Measurements from ENCODE around the gene CYLD.

Gene CYLD

DNA sequence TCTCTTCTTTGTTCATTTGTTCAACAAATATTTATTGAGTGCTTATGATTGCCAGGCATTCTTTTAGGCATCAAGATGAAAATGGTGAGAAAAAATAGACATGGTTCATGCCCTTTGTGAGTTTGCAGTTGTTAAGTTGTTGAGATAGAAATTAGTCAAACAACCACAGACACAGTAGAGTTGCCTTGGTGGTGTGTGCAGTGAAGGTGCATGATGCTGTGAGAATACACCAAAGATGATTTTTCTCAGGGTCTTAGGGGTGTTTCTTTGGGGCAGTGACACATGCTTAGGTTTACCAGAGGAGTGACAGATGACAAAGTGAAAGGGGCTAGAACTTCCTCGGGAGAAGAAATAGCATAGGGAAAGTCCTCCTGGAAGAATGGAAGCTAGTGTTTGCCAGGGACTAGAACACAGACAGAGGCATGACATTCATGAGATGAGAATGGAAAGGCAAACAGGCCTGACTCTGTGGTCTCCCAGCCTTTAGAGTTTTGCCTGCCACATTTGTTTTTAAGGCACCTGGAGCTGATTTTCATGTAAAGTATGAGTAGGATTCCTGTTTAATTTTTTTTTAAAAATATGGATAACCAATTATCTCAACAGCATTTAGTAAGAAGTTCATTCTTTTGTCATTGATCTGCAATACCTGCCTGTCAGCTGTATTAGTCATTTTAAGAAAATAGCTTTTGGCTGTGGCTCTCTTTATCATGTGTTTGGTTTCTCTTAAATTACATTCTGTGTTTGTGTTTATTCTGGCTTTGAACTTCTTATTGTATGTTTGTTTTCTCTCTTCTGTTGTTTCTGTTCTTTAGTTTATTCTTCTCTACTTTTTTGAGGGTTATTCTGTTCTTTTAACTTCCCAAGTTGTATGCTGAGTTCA is 36.6 kb downstream of the CYLD start:
- H3K4me3 ChIP-seq (ENCODE audit: low read depth, low read length), result no peak overlapping the region
- TF ChIP-seq, protein P1, sequence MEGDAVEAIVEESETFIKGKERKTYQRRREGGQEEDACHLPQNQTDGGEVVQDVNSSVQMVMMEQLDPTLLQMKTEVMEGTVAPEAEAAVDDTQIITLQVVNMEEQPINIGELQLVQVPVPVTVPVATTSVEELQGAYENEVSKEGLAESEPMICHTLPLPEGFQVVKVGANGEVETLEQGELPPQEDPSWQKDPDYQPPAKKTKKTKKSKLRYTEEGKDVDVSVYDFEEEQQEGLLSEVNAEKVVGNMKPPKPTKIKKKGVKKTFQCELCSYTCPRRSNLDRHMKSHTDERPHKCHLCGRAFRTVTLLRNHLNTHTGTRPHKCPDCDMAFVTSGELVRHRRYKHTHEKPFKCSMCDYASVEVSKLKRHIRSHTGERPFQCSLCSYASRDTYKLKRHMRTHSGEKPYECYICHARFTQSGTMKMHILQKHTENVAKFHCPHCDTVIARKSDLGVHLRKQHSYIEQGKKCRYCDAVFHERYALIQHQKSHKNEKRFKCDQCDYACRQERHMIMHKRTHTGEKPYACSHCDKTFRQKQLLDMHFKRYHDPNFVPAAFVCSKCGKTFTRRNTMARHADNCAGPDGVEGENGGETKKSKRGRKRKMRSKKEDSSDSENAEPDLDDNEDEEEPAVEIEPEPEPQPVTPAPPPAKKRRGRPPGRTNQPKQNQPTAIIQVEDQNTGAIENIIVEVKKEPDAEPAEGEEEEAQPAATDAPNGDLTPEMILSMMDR (IDR thresholded peaks at IDR 0.05; ENCODE audit: borderline replicate concordance, insufficient read depth, low read depth, low read length), result no peak

DNA sequence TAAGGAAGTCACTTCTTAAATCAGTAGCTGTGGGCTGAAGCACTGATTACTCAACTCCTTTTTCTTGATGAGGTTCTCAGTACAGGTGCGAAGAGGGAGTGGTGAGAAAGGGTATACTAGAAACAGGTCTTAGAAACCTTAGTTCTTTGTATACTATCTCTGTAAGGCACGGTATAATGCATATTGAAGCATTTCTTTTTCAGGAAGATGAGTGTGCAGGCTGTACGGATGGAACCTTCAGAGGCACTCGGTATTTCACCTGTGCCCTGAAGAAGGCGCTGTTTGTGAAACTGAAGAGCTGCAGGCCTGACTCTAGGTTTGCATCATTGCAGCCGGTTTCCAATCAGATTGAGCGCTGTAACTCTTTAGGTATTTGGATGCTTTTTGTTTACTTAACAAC is 39.2 kb downstream of the CYLD start:
- no peak overlapping the region for H3K4me3 ChIP-seq (ENCODE audit: low read depth, low read length)
- TF ChIP-seq, protein P1 (IDR thresholded peaks at IDR 0.05; ENCODE audit: borderline replicate concordance, insufficient read depth, low read depth, low read length), result peak; percentile 21; the same call in 1 of the 2 replicates

DNA sequence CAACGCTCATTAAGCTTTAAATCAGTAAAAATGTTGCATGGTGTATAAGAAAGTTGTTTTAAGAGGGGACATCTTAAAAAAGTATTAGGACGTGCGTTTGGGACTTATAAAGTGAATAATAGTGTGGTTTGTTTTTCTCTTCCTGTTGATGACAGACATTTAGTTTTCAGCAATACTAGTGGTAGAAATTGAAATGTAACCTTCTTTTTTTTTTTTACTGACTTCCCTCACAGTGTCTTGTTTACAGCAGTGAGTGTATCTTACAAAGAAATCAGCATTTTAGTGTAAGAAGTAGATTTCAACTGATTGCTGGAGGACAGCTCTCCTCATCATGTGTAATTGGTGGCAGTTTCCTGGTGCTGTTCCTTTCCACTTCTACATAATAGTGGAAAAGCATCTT is 39.6 kb downstream of the CYLD start:
- no peak overlapping the region for H3K4me3 ChIP-seq (ENCODE audit: low read depth, low read length)
- TF ChIP-seq, protein P1 (IDR thresholded peaks at IDR 0.05; ENCODE audit: borderline replicate concordance, insufficient read depth, low read depth, low read length), result no peak

DNA sequence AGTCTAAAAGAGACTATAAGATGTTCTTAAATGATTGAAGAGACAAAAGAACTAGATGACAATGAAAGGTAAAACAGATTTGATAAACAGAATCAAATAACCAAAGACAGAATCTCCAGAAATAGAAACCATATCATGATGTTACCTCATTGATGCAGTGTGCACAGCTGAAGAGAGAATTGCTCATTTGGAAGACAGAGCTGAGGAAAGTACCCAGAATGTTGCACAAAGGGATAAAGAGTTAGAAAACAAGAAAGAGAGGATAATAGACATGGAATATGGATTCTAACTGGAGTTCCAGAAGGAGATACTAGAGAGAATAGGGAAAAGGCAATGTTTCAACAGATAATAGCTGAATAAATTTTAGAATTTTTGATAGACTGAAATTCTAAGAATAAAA is 47.9 kb downstream of the CYLD start:
- TF ChIP-seq, protein P1 (IDR thresholded peaks at IDR 0.05; ENCODE audit: borderline replicate concordance, insufficient read depth, low read depth, low read length), result no peak
- no peak overlapping the region for H3K4me3 ChIP-seq (ENCODE audit: low read depth, low read length)

DNA sequence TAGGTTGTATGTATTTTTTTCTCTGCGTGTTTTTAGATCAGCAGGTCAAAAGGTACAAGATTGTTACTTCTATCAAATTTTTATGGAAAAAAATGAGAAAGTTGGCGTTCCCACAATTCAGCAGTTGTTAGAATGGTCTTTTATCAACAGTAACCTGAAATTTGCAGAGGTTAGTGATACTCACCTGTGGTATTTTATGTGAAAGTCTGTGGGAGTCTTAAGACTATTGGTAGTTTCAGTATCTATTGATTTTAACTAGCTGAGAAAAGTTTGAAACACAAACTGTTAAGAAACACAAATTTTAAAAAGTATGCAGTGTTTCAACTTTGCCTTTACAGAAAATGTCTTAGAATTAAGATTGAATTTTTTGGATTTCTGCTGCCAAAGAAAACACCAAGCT is 49.6 kb downstream of the CYLD start:
- TF ChIP-seq, protein P1 (IDR thresholded peaks at IDR 0.05; ENCODE audit: borderline replicate concordance, insufficient read depth, low read depth, low read length), result no peak
- H3K4me3 ChIP-seq (ENCODE audit: low read depth, low read length), result no peak overlapping the region

DNA sequence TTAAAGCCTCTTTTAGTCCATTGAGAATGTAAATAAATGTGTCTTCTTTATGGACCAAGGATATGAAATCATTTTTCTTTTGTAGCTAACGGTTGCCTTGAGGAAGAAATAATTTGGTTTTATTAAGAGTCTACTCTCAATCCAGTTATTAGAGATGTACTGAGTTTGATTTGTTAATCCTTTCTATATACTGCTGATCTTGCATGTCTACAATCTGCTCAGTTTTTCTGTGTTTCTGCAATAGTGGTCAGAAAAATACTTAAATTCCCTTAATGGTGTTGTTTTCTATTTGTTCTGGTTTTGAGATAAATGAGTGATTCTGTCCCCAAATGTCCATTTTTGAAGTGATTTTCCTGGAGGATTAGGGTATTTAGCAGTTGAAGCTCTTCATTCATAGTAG is 54.9 kb downstream of the CYLD start:
- H3K4me3 ChIP-seq (ENCODE audit: low read depth, low read length), result no peak overlapping the region
- TF ChIP-seq, protein P1 (IDR thresholded peaks at IDR 0.05; ENCODE audit: borderline replicate concordance, insufficient read depth, low read depth, low read length), result no peak

DNA sequence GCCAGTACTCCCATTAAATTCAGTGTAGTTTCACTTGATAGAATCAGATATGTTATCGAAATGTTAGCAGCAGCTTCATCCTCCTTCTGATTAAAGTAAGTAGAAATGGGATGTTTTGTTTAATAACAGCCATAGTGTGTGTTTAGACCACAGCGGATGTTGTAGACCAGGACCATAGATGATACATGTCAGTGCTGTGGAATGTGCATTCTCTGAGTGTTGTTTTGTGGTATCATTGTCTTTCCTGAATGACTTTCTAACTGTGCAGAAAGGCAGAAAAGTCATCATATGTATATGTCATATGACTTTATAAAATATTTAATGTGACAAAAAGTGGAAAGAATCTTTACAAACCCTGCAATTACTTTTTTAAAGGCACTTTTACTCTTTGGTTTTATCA is 55.6 kb downstream of the CYLD start:
- no peak overlapping the region for H3K4me3 ChIP-seq (ENCODE audit: low read depth, low read length)

More for the DNA sequence above, 55.6 kb downstream of the CYLD start:
- TF ChIP-seq, protein P1 (IDR thresholded peaks at IDR 0.05; ENCODE audit: borderline replicate concordance, insufficient read depth, low read depth, low read length), result no peak
